Measurements from ENCODE around the gene GALNT7.
A peak's percentile ranks its signal among the peaks of the same experiment; 100 is the strongest.
"Not testable (repeated sequence)": the region's sequence is repeated elsewhere in the genome, so short reads cannot be mapped to it uniquely, and the experiment has no call there.

The GALNT7 gene, protein sequence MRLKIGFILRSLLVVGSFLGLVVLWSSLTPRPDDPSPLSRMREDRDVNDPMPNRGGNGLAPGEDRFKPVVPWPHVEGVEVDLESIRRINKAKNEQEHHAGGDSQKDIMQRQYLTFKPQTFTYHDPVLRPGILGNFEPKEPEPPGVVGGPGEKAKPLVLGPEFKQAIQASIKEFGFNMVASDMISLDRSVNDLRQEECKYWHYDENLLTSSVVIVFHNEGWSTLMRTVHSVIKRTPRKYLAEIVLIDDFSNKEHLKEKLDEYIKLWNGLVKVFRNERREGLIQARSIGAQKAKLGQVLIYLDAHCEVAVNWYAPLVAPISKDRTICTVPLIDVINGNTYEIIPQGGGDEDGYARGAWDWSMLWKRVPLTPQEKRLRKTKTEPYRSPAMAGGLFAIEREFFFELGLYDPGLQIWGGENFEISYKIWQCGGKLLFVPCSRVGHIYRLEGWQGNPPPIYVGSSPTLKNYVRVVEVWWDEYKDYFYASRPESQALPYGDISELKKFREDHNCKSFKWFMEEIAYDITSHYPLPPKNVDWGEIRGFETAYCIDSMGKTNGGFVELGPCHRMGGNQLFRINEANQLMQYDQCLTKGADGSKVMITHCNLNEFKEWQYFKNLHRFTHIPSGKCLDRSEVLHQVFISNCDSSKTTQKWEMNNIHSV

DNA sequence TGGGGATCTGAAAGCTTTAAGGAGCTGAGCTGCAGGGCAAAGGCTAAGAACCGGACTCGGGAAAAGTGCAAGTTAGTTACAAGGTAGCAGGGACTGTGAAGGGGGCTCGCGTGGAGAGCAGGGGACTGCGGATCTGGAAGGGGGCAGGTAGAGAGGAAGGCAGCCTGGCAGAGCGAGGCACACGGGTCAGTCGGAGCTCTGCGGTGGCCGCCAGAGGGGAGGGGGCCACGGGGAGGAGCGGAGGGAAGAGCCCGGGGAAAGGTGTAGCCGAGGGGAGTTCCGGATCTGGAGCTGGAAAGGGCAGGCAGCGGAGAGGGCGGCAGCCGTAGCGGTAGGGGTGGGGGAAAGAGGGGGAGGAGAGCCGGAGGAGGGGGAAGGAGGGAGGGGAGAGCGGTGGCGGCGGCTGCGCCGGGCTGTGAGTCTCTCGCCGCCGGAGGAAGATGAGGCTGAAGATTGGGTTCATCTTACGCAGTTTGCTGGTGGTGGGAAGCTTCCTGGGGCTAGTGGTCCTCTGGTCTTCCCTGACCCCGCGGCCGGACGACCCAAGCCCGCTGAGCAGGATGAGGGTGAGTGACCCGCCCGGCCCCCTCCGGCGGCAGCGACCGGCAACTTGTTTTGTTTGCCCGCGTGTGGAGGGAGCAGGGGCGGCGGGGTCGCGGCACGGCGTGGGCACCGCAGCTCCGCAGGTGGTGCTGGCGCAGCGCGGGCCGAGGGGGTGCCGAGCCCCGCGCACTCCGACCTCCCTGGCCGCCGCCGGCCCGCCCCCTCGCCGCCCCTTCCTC lies at the start of gene GALNT7:
Gene GALNT7, plus strand, starts transcription at position 416 of the 782 bp plus-strand sequence. Its CDS starts 25 bp downstream, at position 441.
- DNase-seq (ENCODE audit: low read depth, low spot score): peak; percentile 83

DNA sequence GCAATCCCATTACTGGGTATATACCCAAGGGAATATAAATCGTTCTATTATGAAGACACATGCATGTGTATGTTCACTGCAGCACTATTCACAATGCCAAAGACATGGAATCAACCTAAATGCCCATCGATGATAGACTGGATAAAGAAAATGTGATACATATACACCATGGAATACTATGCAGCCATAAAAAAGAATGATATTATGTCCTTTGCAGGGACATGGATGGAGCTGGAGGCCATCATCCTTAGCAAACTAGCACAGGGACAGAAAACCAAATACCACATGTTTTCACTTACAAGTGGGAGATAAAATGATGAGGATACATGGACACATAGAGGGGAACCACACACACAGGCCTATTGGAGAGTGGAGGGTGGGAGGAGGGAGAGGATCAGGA lies 49.8 kb upstream of the GALNT7 start:
- DNase-seq (ENCODE audit: low read depth, low spot score): not testable (repeated sequence)

DNA sequence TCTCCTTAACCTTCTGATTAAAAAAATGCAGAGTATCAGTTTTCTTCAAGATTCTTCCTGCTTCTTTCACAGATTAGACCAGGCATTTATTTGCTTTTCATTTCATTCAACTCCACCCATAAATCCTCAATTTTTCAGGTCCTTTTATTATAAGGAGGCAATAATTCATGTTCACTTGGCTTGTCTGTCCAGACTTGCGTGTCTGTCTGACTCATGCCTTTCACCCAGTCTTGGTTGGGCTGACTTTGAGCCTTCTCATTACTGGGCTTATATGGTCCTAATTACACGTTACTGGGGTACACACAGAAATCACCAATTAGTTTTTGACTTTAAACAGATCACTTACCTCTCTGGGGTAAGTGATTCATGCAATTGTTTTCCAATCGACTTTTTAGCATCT lies 48.8 kb upstream of the GALNT7 start:
- no peak for DNase-seq (ENCODE audit: low read depth, low spot score)

DNA sequence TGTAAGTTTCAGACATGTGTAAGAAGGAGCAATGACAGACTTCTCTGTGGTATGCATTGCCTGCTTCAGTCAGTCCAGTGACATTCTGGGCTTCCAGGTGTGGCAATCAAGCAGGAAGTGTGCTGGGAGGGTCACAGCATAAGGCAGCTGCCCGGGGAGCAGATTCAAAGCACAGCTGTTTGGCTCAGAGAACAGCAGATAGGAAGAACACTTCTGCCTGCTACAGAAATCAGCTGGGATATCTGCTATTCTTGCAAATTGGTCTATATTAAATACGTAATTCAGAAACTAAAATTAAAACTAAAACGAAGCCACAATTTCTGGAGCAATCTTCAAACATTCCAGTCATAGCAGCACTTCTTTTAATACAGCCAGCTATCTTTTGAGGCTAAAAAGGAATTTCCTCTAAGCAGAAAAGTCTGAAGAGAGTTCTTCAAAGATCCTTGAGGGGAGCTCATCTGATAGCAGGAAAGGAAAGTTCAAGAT lies 47.5 kb upstream of the GALNT7 start:
- DNase-seq (ENCODE audit: low read depth, low spot score): peak; percentile 30

DNA sequence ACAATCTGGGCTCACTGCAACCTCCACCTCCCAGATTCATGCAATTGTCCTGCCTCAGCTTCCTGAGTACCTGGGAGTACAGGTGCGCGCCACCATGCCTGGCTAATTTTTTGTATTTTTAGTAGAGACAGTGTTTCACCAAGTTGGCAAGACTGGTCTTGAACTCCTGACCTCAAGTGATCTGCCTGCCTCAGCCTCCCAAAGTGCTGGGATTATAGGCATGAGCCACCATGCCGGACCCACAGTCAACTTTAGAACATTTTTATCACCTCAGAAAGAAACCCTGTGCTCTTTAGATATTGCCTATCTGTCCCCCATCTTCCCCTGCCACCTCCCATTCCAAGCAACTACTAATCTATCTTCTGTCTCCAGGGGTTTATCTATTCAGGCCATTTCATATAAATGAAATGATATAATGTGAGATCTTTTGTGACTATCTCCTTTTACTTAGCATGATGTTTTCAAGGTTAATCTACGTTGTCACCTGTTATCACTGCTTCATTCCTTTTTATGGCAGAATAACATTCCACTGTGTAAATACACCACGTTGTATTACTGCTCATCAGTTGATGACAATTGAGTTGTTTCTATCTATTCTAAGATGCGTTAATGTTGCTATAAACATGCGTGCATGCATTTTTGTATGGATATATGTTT lies 44.3 kb upstream of the GALNT7 start:
- DNase-seq (ENCODE audit: low read depth, low spot score): no peak

DNA sequence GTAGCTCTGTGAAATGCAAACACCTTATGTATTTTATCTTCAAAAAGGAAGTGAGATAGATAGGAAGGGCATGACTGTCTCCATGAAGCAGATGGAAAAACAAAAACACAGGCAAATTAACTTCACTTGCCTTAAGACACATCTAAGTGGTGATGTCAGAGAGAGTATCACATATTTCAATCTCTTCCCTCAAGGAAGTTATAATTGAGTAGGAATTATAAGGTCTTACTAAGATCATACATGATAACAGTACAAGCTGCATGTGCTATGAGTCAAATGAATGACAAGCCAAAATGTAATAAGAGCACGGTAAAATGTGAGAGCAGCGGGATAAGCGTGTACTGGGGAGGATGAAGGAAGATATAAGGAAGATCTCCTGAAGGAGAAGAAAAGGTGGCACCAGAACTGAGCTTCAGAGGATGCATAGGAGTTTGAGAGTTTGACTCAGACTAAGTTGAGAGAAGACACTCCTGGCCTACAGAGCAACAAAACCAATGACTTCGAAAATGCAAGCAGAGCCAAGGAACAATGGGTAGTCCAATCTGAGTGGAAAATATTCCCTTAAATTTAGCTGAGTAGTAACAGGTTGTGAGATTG lies 43.3 kb upstream of the GALNT7 start:
- DNase-seq (ENCODE audit: low read depth, low spot score): no peak

DNA sequence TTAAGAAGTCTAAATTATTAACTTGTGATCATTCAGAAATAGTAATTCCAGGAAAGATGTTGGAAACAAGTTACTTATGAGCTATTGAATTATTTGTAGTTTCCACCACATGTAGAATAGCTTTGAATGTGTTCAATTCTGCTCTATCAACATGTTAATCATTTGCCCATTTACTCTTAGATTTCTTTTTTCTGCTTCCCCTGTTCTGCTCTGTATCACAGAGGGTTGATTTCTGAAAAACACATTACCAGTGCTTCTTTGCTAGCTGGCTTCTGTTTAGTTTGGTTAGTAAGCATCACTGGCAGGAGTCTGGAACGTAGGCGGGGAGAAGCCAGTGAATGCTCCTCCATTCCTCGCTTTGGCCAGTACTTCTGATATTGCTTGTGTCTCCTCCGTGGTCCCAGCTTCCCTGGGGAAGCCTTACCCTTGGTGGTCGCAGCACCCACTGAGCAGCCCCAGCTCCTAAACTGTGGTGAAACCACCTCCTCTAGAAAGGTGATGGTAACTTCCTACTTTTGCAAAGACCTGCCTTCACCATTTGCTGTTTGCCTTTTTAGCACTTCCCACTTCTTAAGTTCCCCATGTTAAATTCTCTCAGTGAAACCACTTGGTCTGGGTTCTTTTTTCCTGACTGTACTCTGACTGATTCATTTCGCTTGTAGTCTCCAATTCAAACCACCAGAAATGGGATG lies 40.3 kb upstream of the GALNT7 start:
- DNase-seq (ENCODE audit: low read depth, low spot score): no peak

DNA sequence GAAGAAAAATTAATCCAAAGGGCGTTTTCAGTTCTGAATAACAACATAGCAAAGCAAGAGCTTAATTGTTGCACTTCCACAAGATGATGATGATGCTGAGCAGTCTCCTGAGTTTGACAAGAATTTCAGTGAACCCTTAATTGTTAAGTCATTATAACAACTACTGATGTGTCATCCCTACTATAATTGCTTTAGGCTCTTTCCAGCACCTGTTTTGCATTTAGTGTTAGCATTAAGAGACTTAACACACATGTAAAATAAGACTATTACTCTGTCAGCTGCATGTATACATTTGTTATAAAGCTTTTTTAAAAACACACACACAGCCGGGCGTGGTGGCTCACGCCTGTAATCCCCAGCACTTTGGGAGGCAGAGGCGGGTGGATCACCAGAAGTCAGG lies 37.9 kb upstream of the GALNT7 start:
- no peak for DNase-seq (ENCODE audit: low read depth, low spot score)

DNA sequence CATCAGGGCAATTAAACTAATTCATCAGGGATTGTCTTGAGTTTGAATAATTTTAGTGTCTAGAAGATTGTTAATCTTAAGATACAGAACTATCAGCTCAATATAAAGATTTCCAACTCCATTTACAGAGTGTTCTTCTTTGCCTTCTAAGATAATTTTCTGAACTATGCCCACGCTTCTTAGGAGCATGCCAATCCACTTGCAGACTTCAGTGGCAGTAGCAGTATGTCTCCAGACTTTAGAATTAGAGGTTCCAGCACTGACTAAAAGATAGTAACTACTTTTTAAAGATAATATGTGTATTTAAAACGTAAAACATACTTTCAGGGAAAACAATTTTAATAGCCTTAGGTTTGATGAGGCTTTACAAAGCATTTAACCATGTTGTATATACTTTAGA lies 34.2 kb upstream of the GALNT7 start:
- no peak for DNase-seq (ENCODE audit: low read depth, low spot score)

DNA sequence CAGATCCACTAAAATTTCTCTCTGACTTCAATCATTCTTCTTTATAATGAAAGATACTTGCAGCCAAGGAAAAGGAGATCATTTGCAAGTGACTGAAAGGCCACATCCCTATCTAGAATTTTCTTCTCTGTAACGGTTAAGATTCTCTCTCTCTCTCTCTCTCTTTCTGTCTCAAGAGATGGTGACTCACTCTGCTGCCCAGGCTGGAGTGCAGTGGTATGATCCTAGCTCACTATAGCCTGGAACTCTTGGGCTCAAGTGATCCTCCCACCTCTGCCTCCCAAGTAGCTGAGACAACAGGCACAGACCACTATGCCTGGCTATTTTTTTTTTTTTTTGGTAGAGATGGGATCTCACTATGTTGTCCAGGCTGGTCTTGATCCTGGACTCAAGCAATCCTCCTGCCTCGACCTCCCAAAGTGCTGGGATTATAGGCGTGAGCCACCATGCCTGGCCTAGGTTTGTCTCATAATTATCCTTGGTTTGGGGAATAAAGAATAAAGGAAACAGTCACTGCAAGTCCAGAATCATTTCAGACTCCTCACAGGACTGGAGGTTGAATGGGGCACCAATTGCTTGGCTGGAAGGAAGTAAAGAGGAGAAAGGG lies 33.3 kb upstream of the GALNT7 start:
- no peak for DNase-seq (ENCODE audit: low read depth, low spot score)

DNA sequence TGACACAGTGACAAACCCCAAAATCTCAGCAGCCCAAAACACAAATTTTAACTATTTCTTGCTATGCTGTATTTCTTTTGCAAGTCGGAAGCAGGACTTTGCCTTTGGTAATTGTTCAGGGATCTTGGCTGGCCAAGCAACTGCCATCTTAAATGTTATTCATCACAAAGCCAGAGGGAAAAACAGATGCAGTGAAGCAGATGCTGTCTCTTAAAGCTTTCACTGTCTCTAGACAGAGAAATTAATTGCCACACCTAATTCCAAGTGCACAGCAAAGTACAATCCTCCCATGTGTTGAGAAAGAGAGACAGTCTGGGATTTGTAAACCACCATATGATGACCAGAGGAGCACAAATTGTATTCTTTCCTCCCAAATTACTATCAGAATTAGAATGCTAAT lies 30.0 kb upstream of the GALNT7 start:
- no peak for DNase-seq (ENCODE audit: low read depth, low spot score)

DNA sequence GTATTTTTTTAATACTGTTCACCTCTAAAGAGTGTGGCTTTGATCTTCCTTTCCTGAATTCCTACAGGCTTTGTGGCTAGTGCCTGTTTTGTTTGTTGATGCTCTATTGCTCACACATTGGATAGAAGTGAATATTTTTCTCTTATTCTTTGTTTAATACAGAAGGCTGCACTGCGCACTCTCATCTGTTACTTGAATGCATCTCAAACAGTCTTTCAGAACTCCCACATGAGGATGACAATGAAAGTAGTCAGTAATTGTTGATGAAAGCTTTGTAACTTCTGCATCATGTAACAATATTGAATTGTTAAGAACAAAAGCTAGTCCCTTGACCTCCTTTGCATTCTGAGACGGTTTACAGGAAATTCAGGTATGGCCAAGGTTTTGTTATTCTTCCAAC lies 29.1 kb upstream of the GALNT7 start:
- DNase-seq (ENCODE audit: low read depth, low spot score): no peak

DNA sequence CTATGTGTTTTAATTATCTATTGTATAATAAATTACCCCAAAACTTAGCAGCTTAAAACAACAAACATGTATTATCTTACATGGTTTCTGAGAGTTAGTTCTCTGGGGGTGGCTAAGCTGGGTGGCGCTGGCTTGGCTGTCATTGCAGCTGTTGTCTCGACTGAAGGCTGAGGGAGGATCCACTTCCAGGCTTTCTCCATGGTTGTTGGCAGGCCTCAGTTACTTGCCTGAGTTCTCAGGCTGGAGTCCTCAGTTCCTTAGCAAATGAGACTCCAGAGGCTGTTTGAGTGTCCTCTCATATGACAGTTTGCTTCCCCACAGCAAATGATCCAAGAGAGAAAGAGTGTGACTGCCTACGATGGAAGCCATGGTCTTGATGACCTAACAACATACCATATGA lies 23.5 kb upstream of the GALNT7 start:
- no peak for DNase-seq (ENCODE audit: low read depth, low spot score)

DNA sequence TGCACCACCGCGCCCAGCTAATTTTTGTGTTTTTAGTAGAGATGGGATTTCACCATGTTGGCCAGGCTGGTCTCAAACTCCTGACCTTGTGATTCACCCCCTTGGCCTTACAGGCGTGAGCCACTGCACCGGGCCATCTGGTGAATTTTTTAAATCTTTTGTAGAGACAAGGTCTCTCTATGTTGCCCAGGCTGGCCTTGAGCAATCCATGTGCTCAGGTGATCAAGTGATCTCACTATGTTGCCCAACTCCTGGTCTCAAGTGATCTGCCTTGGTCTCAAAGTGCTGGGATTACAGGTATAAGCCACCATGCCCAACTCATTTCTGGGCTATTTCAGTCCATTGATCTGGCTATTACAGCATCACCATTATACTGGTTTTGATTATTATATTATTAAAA lies 22.2 kb upstream of the GALNT7 start:
- DNase-seq (ENCODE audit: low read depth, low spot score): no peak

DNA sequence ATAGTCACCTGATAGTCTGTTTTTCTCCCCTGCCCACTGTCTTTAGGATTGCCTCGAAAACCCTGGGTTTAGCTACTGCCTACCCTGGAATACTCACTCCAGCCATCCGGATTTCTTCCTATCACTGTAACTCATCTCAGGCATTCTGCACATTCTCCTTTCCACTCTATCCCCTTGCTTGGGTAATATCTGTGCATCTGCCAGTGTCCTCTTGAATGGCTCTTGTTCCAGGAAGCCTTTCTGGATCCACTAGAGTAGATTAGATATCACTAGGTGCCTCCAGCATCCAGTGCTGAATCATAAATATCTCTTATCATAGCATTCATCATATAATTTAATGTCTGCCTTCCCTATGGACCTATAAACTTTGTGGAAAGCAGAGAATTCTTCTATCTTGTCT lies 17.1 kb upstream of the GALNT7 start:
- no peak for DNase-seq (ENCODE audit: low read depth, low spot score)

DNA sequence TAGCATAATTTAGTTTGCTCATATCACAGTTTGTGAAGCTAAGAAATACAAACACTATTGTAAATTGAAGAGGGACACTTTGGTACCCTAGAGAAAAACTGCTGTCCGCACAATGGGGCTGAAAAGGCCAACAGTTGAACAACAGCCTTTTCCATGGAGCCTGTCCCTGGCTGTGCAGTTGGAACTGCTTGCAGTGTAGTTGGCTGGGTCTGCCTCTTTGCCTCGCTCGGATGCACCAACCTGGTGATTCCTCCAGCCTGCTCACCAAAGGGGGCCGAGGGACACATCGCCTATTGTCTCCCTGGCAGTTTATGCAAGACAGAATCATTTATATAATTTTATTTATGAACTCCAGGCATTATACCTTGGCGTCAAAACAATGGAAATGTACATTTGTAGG lies 16.5 kb upstream of the GALNT7 start:
- DNase-seq (ENCODE audit: low read depth, low spot score): no peak

DNA sequence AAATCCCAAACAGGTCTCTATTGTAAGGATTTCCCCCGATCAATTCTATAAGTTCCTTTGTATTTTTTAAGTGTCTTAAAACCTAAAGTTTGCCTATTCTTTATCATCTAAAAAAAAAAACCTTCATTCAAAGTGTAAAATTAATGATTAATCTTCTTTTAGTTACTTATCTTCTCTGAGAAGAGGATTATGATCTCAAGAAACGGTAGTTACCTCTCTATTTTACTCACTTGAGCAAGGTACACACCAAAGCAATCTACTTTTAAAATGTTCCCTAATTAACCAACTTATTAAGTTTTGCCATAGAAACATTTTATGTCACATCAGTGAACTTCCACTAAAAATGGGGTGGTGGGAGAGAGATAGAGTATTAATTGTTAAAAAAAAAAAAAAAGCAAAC lies 15.2 kb upstream of the GALNT7 start:
- DNase-seq (ENCODE audit: low read depth, low spot score): no peak

DNA sequence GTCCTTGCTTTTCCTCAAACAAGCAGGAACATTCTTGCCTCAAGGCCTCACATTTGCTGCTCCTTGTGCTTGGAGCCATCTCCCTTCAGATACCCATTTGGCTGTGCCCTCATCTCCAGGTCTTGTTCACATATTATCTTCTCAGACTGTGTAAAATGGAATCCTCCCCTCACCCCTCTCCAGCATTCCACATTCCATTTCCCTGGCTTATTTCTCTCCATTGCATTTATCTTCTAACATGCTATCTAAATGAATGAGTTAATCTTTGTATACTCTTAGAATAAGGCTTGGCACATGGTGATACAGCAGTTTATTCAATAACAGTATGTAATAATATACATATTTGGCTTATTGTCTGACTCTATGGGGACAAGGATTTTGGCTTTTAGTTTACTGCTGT lies 8.8 kb upstream of the GALNT7 start:
- DNase-seq (ENCODE audit: low read depth, low spot score): no peak

DNA sequence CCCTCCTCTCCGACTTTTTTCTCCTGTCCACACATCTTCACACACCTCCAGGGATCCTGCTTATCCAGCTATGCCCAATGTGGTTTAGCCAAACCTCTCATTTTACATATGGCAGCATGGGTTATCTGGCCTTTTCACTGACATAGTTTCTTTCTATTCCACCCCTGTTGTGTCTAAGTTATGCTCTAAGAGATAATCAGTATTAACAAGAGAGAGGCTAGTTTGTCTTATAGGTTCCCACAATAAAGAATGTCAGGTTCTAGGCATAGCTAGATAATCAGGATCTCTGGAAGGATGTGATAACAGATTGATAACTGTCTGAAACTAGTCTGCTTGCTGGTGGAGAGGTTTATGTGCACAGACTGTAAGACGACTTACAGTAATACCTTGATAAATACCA lies 7.7 kb upstream of the GALNT7 start:
- DNase-seq (ENCODE audit: low read depth, low spot score): no peak

DNA sequence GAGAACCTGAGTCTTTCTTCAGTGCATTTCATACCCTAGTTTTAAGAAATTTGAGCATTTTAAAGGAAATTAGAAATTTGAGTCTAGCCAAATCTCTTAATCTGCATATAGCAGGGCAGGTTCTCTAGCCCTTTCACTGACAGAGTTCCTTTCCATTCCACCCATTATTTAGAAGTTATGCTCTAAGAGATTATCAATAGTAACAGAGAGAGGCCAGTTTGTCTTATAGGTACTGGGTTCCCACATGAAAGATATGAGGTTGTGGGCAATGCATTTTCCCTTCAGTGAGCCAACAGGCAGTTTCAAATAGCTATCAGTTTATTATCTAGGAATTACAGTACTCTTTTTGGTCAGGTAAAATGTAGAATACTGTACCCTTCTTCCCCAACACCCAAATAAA lies 7.3 kb upstream of the GALNT7 start:
- DNase-seq (ENCODE audit: low read depth, low spot score): no peak
